ENCODE data around the gene ODF2. TPM values are rescaled to one million over a fixed set of nuclear protein-coding genes. Genes with fewer than 3 reads are reported as not detected.

The ODF2 gene
- total and polyA plus RNA-seq, 2 of the 8 experiments (the other 6 are each of a cell fraction or from before 2014, with no cell fraction given) = 5.6 to 17.9 TPM

GRCh38 chr9:128486201-128486600 is 30.4 kb downstream of the ODF2 start:
- CTCF ChIA-PET (ENCODE audit: partially characterized antibody) = interaction anchor here (0.6 to 4.8 kb wide), 5 partner anchors 10 to 76 kb away, joined by 3 to 32 read pairs (median 5); no protein-coding TSS in a partner anchor
- Histone ChIP-seq H4K91ac (replicated peaks; ENCODE audit: insufficient read length, low read length) (no peak overlapping the region), H3K79me2 (ENCODE audit: control insufficient read depth in 1 of 2, insufficient read depth in 2 of 2, low read length in 2 of 2) (no peaks in the 10 kb centered on the region), H4K20me1 (replicated peaks in 1 of 2; ENCODE audit: control insufficient read depth in 1 of 2, insufficient read depth in 2 of 2, low read length in 2 of 2) (peaks cover 0 to 2% of the 10 kb centered on the region in 2 experiments), H2AFZ (ENCODE audit: low read length) (no peak overlapping the region), H3K14ac (ENCODE audit: insufficient read length) (no peak overlapping the region), H4K5ac (ENCODE audit: insufficient read length, low read depth, low read length) (no peak overlapping the region), H2BK15ac (ENCODE audit: low read length) (no peak overlapping the region), H3K4me3 (ENCODE audit: extremely low read depth in 1 of 4, insufficient read depth in 2 of 4, low read depth in 3 of 4, low read length in 4 of 4) (no peak overlapping the region), H3K9me3 (ENCODE audit: insufficient read depth in 2 of 2, low read depth in 1 of 2, low read length in 1 of 2) (no peaks in the 10 kb centered on the region), H3K27ac (ENCODE audit: low read depth, low read length) (no peak overlapping the region), H3K9ac (replicated peaks in 1 of 4; ENCODE audit: extremely low read depth in 1 of 4, low read depth in 3 of 4, low read length in 3 of 4) (no peak overlapping the region), H3K4me1 (replicated peaks in 1 of 4; ENCODE audit: control insufficient read depth in 3 of 4, insufficient read depth in 4 of 4, low read length in 3 of 4) (no peaks in the 10 kb centered on the region), H4K8ac (ENCODE audit: extremely low read depth, insufficient read depth, low read length) (no peak overlapping the region; the same call in 1 of the 2 replicates), H3K23me2 (ENCODE audit: low read depth, low read length) (no peaks in the 10 kb centered on the region; the same call in 1 of the 2 replicates), H3K18ac (ENCODE audit: extremely low read depth, low read length) (no peak overlapping the region), H3K23ac (ENCODE audit: insufficient read length) (no peak overlapping the region), H2BK5ac (ENCODE audit: low read depth, low read length) (no peak overlapping the region), H3K27me3 (replicated peaks in 1 of 4; ENCODE audit: control insufficient read depth in 3 of 4, extremely low read depth in 1 of 4, insufficient read depth in 3 of 4, low read length in 3 of 4) (no peaks in the 10 kb centered on the region), H2BK120ac (replicated peaks; ENCODE audit: low read depth, low read length) (no peak overlapping the region), H3K36me3 (ENCODE audit: control insufficient read depth in 2 of 4, insufficient read depth in 4 of 4, low read length in 3 of 4) (peaks cover 0 to 3% (median 0%) of the 10 kb centered on the region in 4 experiments; a peak in 1 of 8 replicates), H3K4me2 (ENCODE audit: insufficient read depth in 1 of 2, low read depth in 2 of 2, low read length in 2 of 2) (no peak overlapping the region), H2AK5ac (ENCODE audit: low read depth, low read length) (no peak overlapping the region), H3K56ac (replicated peaks; ENCODE audit: insufficient read length, low read depth, low read length) (no peak overlapping the region), H3K79me1 (ENCODE audit: low read depth, low read length) (no peaks in the 10 kb centered on the region), H3K4ac (replicated peaks; ENCODE audit: insufficient read length, low read depth, low read length) (no peak overlapping the region), H2BK12ac (ENCODE audit: low read depth, low read length) (no peak overlapping the region), H2BK20ac (ENCODE audit: low read length) (no peak overlapping the region)
- FAIRE-seq = no peak
- TF ChIP-seq NRF1 (IDR thresholded peaks at IDR 0.05; ENCODE audit: low read depth, low read length) (no peak), TBP (IDR thresholded peaks at IDR 0.05; ENCODE audit: low read depth, low read length) (no peak), EGR1 (IDR thresholded peaks at IDR 0.05; ENCODE audit: borderline replicate concordance, low read depth, low read length) (no peak), KDM1A (IDR thresholded peaks at IDR 0.05; ENCODE audit: borderline replicate concordance, low read length) (no peak), USF2 (IDR thresholded peaks at IDR 0.05; ENCODE audit: low read length) (no peak), PHF8 (conservative IDR thresholded peaks at IDR 0.05; ENCODE audit: low read depth, low read length) (no peak)
- no peak for DNase-seq (ENCODE audit: low read depth in 1 of 2, low spot score in 2 of 2)
- POLR2A ChIA-PET (ENCODE audit: partially characterized antibody) = interaction anchor here (0.7 kb wide), 1 partner anchor 45 kb away, joined by 3 read pairs; no protein-coding TSS in a partner anchor

Data from H1 (cell line).